NOMO-1 treated with DMSO at 0.1 percent for 48 hours (cell line): ENCODE data around the gene VWCE.
"Not testable (repeated sequence)": the region's sequence is repeated elsewhere in the genome, so short reads cannot be mapped to it uniquely, and the experiment has no call there.

Experiments
- DNase-seq: peaks from one replicate; lab custom pipeline; 2025; ENCODE audit not compliant: unreplicated experiment; lab: John Stamatoyannopoulos, UW

The VWCE gene

GRCh38 chr11:61218306-61218705 is 76.8 kb downstream of the VWCE start:
- not testable (repeated sequence) for DNase-seq

- DNase-seq, result not testable (repeated sequence)
These were observed 81.3 kb downstream of the VWCE start for GRCh38 chr11:61213711-61214324.

- DNase-seq, result not testable (repeated sequence)
These were observed 82.9 kb downstream of the VWCE start for GRCh38 chr11:61212202-61212601.

- not testable (repeated sequence) for DNase-seq
These were observed 83.7 kb downstream of the VWCE start for GRCh38 chr11:61211327-61211952.

GRCh38 chr11:61210629-61211028 is 84.5 kb downstream of the VWCE start:
- not testable (repeated sequence) for DNase-seq
